ENCODE data around the gene HOXA10. TPM values are rescaled to one million over a fixed set of nuclear protein-coding genes. Genes with fewer than 3 reads are reported as not detected.

Gene HOXA10
- total RNA-seq, 1 donor from 2014 or later, result not detected

GRCh38 chr7:27179030-27179429, 4.9 kb upstream of the HOXA10 start:
- DNase-seq, result no peak

- DNase-seq, result no peak
These were observed 4.2 kb upstream of the HOXA10 start for GRCh38 chr7:27178366-27178765.

DNA sequence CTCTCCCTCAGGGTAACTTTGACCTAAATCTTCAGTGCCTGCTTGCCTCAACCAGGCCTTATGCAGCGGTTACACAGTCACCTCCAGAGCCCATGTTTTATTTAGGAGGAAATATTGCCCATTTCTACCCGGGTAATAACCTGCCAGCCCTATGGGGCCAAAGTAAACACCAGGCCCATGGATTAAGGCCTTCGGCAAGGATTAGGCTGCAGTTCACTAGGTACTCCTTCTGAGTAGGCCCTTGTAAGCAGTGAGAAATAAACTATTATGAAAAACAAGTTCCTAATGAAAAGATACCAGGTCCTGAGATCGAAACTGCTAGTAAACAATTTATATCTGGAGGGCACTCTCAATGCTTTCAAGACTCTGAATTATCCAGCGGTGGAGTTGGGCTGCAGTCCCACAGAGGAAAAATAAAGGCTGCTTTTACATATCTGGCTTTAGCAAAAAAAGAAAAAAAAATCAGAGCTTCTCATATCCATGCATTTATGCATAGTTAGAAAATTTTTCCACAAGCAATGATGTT, 3.7 kb upstream of the HOXA10 start:
- DNase-seq, result no peak

DNA sequence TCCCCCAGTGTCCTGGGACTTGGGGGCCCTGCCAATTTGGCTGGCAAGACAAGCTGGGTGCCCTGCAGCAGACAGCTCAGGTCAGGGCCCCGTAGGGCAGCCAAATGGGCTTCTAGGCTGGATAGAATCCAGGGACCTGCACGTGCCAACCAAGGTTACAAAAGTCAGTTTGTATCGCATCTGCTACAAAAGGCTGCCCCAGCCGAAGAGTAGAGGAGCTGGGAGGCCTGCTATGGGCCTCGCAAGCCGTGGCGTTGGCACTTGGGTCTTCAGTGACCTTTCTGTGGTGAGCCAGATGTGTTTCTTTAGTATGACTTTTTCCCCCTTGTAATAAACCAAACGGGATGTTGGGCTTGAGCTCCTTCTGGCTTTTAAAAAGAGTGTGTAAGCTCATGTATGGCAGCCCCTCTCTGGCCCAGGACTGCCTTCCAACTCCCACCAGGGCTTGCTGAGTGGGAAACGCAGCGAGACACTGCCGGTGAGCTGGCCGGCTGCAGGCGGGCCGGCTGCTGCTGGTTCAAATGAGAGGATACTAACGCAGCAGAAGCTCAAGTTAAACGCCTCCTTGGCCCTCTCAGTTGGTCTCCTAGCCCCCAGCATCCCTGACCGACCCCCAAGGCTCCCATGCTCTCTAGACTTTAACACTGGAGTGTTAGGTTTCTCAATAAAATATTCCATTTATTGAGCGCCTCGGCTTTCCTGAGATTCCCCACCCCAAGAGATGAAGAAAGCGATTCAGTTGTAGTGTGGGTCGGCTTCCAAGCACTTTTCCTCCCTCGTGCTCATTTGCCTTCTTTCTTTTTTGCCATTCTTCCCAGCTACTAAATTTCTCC, 3.1 kb upstream of the HOXA10 start:
- no peak for DNase-seq

DNA sequence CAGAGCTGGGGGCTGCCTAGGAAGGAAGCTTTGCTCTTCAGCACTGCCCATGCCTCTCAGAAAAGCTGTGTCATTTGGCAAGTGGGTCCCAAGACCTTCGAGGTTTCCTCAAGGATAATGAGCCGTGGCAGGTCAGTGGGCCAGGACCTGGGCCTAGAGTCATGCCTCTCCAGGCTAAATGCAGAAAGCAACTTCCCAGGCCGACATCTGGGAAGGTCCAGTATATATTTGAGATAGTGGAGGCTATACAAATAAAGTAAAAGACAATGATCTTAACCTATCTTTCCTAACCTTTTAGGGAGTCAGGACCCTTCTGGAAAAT, 2.4 kb upstream of the HOXA10 start:
- DNase-seq, result no peak

GRCh38 chr7:27175626-27176523, 1.8 kb upstream of the HOXA10 start:
- no peak for DNase-seq

GRCh38 chr7:27174874-27175625, 930 bp upstream of the HOXA10 start:
- no peak for DNase-seq

DNA sequence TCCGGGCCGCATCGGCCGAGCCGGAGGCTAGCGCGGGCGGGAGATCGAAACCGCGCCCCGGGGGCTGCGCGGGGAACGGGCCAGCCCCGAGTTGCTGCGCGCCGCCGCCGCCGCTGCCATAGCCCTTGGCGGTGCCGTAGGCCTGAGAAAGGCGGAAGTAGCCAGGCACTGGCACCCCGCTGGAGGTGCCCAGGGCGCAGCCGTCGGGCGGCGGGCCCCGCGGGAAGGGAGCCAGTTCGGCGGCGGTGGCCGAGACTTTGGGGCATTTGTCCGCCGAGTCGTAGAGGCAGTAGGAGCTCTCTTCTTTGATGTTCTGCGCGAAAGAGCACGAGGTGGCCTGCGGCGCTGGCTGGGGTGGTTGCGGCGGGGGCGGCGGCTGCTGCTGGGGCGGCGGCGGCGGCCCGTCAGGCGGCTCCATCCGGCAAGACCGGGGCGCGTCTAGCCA, 587 bp downstream of the HOXA10 start:
- DNase-seq, result no peak

GRCh38 chr7:27172823-27173510, 1.2 kb downstream of the HOXA10 start:
- DNase-seq, result no peak

- no peak for DNase-seq
These were observed 1.8 kb downstream of the HOXA10 start for GRCh38 chr7:27172315-27172774.

- DNase-seq, result no peak
These were observed 2.3 kb downstream of the HOXA10 start for GRCh38 chr7:27171637-27172314.

- no peak for DNase-seq
These were observed 2.8 kb downstream of the HOXA10 start for GRCh38 chr7:27171325-27171636.

GRCh38 chr7:27170426-27171324, 3.4 kb downstream of the HOXA10 start:
- DNase-seq, result no peak

- no peak for DNase-seq
These were observed 4.3 kb downstream of the HOXA10 start for GRCh38 chr7:27169658-27170425.

GRCh38 chr7:27168265-27168947, 5.7 kb downstream of the HOXA10 start:
- no peak for DNase-seq

DNA sequence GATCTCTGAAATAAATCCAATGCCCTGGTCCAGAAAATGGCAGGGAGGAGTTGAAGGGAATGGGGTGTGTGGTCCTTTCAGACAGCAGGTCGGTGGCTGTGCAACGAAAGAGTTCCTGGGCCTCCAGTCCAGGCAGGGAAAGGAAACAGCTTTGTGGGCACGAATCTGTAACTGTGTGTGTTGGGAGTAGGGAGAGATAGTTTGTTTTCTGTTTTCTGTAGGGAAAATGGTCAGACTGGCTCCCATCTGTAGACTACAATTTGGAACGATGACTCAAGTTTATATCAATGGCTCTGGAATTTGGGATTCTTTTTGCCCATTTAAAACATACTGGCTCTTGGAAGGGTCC, 6.2 kb downstream of the HOXA10 start:
- no peak for DNase-seq

DNA sequence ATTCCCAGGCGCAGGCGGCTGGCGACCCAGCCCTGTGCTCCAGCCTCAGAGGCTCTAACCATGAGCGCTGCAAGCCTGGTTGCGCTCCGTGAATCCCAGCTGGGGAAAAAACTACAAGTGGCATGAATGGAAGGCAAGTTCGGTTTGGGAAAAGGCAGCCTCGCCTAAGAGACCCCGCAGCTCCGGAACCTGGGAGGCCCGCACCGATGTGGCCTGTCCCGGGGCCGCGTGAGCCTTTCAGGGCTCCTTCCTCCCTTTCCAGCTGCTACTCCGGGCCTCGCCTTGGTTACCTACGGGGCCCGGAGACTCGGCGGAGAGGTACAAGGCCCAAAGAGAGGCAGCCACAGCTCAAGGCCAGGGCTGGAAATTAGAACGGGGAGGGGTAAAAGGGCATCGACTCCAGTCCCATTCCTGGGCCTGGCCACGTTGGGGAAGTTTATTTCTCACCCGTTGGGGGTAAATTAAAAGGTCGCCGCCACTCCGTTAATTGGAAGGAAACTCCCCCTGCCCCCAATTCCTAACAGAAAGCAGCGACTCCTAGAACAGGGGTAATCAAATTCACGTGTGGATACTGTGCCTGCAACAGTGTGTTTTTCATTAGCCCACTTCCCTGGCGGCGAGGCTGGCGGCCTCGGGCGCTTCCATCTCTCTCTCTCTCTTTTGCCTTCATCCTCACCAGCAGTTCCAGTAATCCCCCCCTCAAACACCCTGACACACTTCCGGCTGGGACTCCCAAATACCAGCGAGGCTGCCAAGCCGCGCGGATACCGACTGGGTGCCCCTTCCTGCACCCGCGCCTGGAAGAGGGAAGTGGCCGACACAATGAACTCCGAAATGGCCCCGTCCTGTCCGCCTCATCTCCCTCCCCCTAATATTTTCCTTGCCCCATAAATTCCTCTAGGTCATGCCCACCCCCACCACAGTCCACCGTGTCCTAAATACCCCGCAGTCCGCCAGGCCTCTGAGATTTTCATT, 7.3 kb downstream of the HOXA10 start:
- DNase-seq, result no peak

All from occipital lobe (tissue), 2 donors.